ENCODE results near the gene GSTCD.

DNA sequence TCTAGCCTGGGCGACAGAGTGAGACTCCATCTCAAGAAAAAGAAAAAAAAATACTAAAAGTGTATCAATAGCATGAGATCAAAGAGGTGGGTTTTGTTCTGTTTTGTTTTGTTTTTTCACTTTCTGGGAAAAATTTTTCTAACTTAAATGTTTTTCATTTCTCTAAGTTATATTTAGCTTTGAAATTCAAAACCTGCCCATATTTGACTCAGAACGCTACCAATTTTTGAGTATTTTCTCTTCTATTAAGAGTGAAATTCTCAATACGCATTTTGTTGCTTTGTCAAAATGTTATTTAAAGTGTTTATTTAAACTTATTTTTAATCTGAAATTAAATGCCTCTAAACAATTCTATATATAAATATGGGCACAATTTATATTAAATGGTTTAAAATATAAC lies 39.6 kb downstream of the GSTCD start:
- TF ChIP-seq, protein P1, sequence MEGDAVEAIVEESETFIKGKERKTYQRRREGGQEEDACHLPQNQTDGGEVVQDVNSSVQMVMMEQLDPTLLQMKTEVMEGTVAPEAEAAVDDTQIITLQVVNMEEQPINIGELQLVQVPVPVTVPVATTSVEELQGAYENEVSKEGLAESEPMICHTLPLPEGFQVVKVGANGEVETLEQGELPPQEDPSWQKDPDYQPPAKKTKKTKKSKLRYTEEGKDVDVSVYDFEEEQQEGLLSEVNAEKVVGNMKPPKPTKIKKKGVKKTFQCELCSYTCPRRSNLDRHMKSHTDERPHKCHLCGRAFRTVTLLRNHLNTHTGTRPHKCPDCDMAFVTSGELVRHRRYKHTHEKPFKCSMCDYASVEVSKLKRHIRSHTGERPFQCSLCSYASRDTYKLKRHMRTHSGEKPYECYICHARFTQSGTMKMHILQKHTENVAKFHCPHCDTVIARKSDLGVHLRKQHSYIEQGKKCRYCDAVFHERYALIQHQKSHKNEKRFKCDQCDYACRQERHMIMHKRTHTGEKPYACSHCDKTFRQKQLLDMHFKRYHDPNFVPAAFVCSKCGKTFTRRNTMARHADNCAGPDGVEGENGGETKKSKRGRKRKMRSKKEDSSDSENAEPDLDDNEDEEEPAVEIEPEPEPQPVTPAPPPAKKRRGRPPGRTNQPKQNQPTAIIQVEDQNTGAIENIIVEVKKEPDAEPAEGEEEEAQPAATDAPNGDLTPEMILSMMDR (IDR thresholded peaks at IDR 0.05) = no peak
- no peak for TF ChIP-seq CREM (CRISPR knock-in tag; IDR thresholded peaks at IDR 0.05)

Measured in WTC11 (cell line).